ENCODE data around the gene FHAD1. TPM values are rescaled to one million over a fixed set of nuclear protein-coding genes. Genes with fewer than 3 reads are reported as not detected.
"Not testable (repeated sequence)": the region's sequence is repeated elsewhere in the genome, so short reads cannot be mapped to it uniquely, and the experiment has no call there.

FHAD1 gene
- total RNA-seq, 2 experiments from 2014 or later: not detected

GRCh38 chr1:15295696-15296095 lies 48.7 kb downstream of the FHAD1 start:
- no peak overlapping the region for H2AFZ ChIP-seq (ENCODE audit: low read length)
- intact Hi-C loops (cut with micrococcal nuclease; ENCODE audit: unreplicated experiment): no loop called here
- no peaks in the 10 kb centered on the region for H3K9me2 ChIP-seq (ENCODE audit: insufficient read depth, low read length)
- no TSS peak for BruUV-seq (replicated peaks)
- H3K4me1 ChIP-seq (ENCODE audit: insufficient read depth, low read length, poor library complexity, severe bottlenecking): no peaks in the 10 kb centered on the region
- no peaks in the 10 kb centered on the region for H3K79me2 ChIP-seq (ENCODE audit: insufficient read depth, low read depth, low read length)
- POLR2A ChIA-PET: no interaction called here
- H3K4me2 ChIP-seq (ENCODE audit: low read length): no peak overlapping the region
- no peak for DNase-seq (ENCODE audit: low spot score)
- TF ChIP-seq EZH2phosphoT487 (IDR thresholded peaks at IDR 0.05; ENCODE audit: borderline replicate concordance, low read depth, low read length): no peak
- TF ChIP-seq CTCF (conservative IDR thresholded peaks at IDR 0.05; ENCODE audit: low read length): no peak
- H4K20me1 ChIP-seq (ENCODE audit: insufficient read depth, low read length): no peaks in the 10 kb centered on the region
- no peak overlapping the region for H3K27ac ChIP-seq (ENCODE audit: low read depth, low read length, poor library complexity, severe bottlenecking)
- no peaks in the 10 kb centered on the region for H3K9me3 ChIP-seq (ENCODE audit: low read length)
- H3K4me3 ChIP-seq (ENCODE audit: low read depth, low read length, poor library complexity, severe bottlenecking): no peak overlapping the region
- CTCF ChIA-PET (ENCODE audit: unreplicated experiment): no interaction called here
- H3K36me3 ChIP-seq (ENCODE audit: insufficient read depth, low read length): no peaks in the 10 kb centered on the region

GRCh38 chr1:15296585-15297321 lies 49.7 kb downstream of the FHAD1 start:
- intact Hi-C loops (cut with micrococcal nuclease; ENCODE audit: unreplicated experiment): no loop called here
- no peak overlapping the region for H2AFZ ChIP-seq (ENCODE audit: low read length)
- no peaks in the 10 kb centered on the region for H3K9me2 ChIP-seq (ENCODE audit: insufficient read depth, low read length)

GRCh38 chr1:15297975-15298374 lies 51.0 kb downstream of the FHAD1 start:
- DNase-seq (ENCODE audit: low spot score); H3K4me1 ChIP-seq (ENCODE audit: insufficient read depth, low read length, poor library complexity, severe bottlenecking); H3K4me3 ChIP-seq (ENCODE audit: low read depth, low read length, poor library complexity, severe bottlenecking); intact Hi-C loops (cut with micrococcal nuclease; ENCODE audit: unreplicated experiment); H3K9me2 ChIP-seq (ENCODE audit: insufficient read depth, low read length); H2AFZ ChIP-seq (ENCODE audit: low read length); POLR2A ChIA-PET; H3K36me3 ChIP-seq (ENCODE audit: insufficient read depth, low read length); H3K9me3 ChIP-seq (ENCODE audit: low read length); H4K20me1 ChIP-seq (ENCODE audit: insufficient read depth, low read length); H3K27ac ChIP-seq (ENCODE audit: low read depth, low read length, poor library complexity, severe bottlenecking); H3K79me2 ChIP-seq (ENCODE audit: insufficient read depth, low read depth, low read length); H3K4me2 ChIP-seq (ENCODE audit: low read length); CTCF ChIA-PET (ENCODE audit: unreplicated experiment); BruUV-seq (replicated peaks): not testable (repeated sequence)

More at GRCh38 chr1:15296585-15297321, 49.7 kb downstream of the FHAD1 start:
- ChIA-PET CTCF (ENCODE audit: unreplicated experiment) (no interaction called here), POLR2A (no interaction called here)
- no peak for TF ChIP-seq EZH2phosphoT487 (IDR thresholded peaks at IDR 0.05; ENCODE audit: borderline replicate concordance, low read depth, low read length)
- Histone ChIP-seq H3K36me3 (ENCODE audit: insufficient read depth, low read length) (no peaks in the 10 kb centered on the region), H4K20me1 (ENCODE audit: insufficient read depth, low read length) (no peaks in the 10 kb centered on the region), H3K4me3 (ENCODE audit: low read depth, low read length, poor library complexity, severe bottlenecking) (no peak overlapping the region), H3K4me2 (ENCODE audit: low read length) (no peak overlapping the region), H3K9me3 (ENCODE audit: low read length) (no peaks in the 10 kb centered on the region), H3K4me1 (ENCODE audit: insufficient read depth, low read length, poor library complexity, severe bottlenecking) (no peaks in the 10 kb centered on the region), H3K79me2 (ENCODE audit: insufficient read depth, low read depth, low read length) (no peaks in the 10 kb centered on the region), H3K27ac (ENCODE audit: low read depth, low read length, poor library complexity, severe bottlenecking) (no peak overlapping the region)
- no TSS peak for BruUV-seq (replicated peaks)
- DNase-seq (ENCODE audit: low spot score): no peak
